Uterus (tissue), 2 donors: ENCODE results near the gene ARFIP1.

Source experiments
- POLR2A ChIP-seq, 2 donors: fragments of 450-650 bp; IDR thresholded peaks; one replicate each; pipeline ENCODE4 v1.6.1; 2016; ENCODE audit warnings: antibody characterized with exemption in 2 of 2, mild to moderate bottlenecking in 1 of 2, moderate library complexity in 1 of 2
- TF ChIP-seq, protein P1 (sequence below), 4 experiments: fragments of 200-600 bp in 2 of 4; fragments of 450-650 bp in 2 of 4; sonication (generic) in 2 of 4; IDR thresholded peaks; one replicate each; pipeline ENCODE4 v1.5.1; 2016 to 2019; ENCODE audit warnings: antibody characterized with exemption in 4 of 4, mild to moderate bottlenecking in 2 of 4, moderate library complexity in 1 of 4

- TF ChIP-seq, protein P1, sequence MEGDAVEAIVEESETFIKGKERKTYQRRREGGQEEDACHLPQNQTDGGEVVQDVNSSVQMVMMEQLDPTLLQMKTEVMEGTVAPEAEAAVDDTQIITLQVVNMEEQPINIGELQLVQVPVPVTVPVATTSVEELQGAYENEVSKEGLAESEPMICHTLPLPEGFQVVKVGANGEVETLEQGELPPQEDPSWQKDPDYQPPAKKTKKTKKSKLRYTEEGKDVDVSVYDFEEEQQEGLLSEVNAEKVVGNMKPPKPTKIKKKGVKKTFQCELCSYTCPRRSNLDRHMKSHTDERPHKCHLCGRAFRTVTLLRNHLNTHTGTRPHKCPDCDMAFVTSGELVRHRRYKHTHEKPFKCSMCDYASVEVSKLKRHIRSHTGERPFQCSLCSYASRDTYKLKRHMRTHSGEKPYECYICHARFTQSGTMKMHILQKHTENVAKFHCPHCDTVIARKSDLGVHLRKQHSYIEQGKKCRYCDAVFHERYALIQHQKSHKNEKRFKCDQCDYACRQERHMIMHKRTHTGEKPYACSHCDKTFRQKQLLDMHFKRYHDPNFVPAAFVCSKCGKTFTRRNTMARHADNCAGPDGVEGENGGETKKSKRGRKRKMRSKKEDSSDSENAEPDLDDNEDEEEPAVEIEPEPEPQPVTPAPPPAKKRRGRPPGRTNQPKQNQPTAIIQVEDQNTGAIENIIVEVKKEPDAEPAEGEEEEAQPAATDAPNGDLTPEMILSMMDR (IDR thresholded peaks at IDR 0.05): no peak
- no peak for TF ChIP-seq POLR2A (IDR thresholded peaks at IDR 0.05)
Measured at GRCh38 chr4:152836936-152837335, 57.2 kb downstream of the ARFIP1 start.
